DMS79 (cell line): Measurements from ENCODE around the gene TGFBR2.

Source experiments
- DNase-seq: peaks from one replicate; lab custom pipeline; 2025; lab: John Stamatoyannopoulos, UW

The TGFBR2 gene

DNA sequence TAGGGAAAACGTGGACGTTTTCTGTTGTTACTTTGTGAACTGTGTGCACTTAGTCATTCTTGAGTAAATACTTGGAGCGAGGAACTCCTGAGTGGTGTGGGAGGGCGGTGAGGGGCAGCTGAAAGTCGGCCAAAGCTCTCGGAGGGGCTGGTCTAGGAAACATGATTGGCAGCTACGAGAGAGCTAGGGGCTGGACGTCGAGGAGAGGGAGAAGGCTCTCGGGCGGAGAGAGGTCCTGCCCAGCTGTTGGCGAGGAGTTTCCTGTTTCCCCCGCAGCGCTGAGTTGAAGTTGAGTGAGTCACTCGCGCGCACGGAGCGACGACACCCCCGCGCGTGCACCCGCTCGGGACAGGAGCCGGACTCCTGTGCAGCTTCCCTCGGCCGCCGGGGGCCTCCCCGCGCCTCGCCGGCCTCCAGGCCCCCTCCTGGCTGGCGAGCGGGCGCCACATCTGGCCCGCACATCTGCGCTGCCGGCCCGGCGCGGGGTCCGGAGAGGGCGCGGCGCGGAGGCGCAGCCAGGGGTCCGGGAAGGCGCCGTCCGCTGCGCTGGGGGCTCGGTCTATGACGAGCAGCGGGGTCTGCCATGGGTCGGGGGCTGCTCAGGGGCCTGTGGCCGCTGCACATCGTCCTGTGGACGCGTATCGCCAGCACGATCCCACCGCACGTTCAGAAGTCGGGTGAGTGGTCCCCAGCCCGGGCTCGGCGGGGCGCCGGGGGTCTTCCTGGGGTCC is at the start of gene TGFBR2:
Gene TGFBR2, plus strand, starts transcription at position 301 of the 731 bp plus-strand sequence. Its CDS starts 283 bp downstream, at position 584.
- DNase-seq: peak; percentile 39

DNA sequence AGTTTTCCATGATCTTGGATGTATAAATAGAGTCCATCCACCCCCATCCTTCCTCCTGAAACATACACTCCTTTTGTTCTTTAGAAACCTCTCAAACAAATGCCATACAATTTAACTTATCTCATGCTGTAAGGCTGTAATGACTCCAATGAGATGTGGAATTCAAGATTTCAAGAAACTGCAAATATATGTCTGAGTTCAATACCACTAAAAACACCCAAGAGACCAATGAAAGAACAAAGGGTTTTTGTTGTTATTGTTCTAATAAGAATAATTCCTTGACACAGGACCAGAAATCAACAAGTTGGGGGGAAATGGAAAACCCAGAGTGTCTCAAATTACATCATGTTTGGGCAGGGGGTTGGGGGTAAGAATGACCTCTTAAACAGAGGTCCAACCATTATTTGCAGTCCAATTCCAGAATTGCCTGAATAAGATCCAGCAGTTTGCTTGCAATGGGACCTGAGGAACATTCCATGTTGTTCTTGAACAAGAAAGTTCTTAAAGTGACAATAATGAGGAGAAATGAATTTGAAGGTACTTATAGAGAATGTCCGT is 48.6 kb upstream of the TGFBR2 start:
- DNase-seq: no peak

DNA sequence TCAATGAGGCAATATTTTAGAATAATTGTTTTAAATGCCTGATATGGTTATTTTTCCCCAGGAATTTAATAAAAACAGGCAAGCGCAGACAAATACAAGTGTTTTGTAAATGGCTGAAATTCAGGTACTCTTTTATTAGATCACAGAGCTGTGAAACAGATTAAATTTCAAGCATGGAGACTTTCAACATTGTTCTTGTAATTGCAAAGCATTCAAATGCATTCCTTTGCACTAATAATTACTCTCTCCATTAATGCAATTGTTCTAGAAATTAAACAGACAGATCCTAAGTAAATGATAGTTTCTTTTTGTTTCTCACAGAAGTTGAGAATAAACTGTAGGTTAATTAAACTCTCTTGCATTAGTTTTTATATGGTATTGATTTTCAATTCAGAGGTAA is 42.4 kb upstream of the TGFBR2 start:
- no peak for DNase-seq

DNA sequence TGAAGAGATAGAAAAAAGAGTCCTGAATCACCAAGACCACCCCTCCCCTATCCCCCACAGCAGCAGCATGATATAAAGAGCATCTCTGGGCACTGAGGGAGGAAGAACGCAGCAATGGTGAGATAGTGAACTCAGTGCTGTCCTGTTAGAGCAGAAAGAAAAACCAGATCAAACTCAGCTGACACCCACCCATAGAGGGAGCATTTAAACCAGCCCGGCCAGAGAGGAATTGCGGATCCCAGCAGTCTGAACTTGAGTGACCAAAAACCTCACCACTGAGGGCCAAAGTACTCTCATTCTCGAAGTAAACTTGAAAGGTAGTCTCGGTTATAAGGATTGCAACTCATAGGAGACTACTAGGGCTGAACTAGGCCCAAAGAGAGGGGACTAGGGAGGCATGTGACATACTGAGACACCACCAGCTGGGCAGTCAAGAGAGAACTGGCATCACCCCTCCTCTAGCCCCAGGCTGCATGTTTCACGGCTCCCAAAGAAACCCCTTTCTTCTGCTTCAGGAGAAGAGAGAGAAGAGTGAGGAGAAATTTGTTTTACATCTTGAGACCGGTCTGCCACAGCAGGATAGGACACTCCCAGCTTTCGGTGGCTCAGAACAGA is 39.2 kb upstream of the TGFBR2 start:
- DNase-seq: no peak

DNA sequence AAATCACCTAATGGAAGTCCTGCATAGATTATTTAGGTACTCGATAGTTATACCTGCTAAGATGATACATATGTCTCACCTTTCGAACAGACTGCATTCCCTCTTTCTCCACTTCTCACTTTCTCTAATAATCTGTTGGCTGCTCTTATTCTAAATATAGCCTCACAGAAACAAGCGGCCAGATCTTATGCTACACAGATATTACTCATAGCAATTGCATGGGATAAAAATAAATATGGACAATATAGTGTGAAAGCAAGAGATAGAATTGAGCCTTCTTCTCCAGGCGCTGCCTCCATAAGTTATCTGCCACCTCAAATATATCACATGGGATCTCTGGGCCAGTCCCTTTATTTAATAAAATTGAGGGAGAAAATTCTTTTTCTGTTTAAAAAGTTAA is 29.5 kb upstream of the TGFBR2 start:
- DNase-seq: no peak

DNA sequence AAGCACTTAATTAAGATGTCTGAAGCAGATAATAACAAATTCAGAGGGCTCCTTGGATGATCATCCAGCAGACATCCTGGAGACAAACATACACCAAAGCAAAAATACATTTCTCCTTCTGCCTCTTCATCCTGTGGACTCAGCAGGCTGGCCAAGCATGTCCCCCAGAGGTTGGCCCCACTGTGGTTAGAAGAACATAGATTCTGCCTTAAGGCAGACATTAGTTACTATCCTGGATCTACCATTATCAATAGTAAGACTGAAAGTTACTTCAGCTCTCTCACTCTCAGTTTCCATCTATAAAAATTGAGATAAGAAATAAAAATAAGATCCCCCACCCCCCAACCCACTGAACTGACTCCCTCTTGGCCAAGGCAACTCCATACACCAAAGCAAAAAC is 28.6 kb upstream of the TGFBR2 start:
- DNase-seq: no peak

DNA sequence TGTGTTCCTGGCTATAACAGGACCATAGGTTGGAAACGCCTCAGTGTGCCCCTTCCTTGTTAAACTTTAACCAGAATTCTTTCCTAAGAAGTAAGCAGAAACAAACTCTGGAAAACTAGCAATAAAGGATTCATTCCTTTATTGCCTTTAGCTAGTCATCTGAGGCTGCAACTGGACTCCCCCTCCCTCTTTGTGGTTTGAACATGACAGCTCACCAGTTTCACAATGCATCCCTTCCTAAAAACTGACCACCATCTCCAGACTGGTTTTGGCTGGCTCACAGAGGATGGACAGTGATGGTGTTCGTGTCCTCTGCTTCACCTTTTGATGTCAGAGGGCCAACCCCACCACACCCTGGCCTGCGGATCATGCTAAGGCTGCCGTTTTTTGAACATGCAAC is 27.9 kb upstream of the TGFBR2 start:
- DNase-seq: no peak

DNA sequence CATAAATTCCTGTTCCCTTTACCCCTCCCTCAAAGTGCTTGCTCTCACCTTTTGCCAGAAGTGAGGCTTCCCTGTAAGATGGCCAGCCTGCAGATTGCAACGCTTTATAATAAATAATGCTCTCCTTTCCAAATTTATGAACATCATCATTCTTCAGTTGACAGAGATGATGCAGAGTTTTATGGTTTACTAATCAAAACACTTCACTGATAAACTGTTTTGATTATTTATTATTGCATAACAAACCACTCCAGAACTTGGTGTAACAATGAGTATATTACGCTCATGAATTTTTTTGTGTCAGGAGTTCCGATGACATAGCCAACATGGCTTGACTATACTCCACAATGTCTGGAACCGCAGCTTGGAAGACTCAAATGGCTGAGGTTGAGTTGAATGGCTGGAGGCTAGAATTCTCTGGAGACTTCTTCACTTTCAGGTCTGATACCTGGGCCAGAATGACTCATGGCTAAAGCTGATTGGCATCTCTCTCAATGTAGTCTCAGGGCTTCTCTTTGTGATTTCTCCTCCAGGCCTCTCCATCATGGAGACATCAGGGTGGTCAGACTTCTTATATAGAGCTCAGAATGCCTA is 27.3 kb upstream of the TGFBR2 start:
- no peak for DNase-seq

DNA sequence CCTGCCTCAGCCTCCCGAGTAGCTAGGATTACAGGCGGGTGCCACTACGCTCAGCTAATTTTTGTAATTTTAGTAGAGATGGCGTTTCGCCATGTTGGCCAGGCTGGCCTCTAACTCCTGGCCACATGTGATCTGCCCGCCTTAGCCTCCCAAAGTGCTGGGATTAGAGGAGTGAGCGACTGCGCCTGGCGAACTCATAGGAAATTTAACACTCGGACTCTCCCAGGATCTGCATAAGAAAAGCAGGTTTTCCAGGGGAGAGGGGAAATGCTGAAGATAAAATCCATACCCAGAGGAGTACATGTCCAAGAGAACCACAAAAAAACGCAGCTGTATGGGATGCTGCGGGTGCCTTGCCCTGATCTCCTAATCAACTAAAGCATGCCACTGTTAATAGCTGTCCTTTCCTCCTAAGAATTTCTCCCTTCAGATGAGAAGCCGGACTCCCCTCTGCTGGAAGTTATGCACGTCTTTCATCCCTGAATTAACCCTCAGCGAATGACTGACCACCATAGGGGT is 25.3 kb upstream of the TGFBR2 start:
- DNase-seq: no peak

DNA sequence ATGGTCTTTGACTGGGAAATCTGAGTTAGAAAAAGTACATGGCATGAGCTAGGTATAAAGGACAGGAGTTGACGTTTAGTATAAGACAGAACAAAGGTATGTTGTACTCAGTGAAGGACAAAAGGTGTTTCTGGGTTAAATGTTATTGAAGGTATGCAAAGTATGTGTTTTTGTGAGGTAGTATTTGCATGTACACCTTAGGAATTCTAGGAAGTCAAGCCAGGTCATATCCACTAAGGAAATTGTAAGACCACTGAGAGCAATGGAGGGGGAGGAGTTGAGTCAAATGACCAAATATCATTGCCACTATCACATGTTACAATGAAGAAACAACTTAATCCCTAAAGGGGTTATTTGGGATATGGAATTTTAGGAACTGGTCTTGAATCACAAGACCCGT is 24.4 kb upstream of the TGFBR2 start:
- no peak for DNase-seq

DNA sequence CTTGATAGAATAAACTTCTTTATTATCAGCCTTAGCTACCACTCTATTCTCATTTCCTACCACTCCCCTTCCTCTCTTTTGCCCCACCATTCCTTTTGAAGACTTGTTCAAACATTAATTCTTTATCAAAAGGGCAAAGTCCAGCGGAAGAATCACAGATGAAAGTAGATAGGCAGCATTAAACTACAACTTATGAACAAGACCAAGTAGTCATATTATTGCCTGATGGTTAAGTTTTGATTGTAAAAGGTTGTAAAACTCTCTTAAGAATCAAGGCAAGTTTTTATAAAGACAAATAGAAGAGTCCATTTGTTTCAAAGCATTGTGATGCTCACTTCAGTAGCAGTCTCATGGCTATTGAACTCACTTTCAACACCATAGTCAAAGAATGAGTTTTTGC is 22.4 kb upstream of the TGFBR2 start:
- DNase-seq: no peak

DNA sequence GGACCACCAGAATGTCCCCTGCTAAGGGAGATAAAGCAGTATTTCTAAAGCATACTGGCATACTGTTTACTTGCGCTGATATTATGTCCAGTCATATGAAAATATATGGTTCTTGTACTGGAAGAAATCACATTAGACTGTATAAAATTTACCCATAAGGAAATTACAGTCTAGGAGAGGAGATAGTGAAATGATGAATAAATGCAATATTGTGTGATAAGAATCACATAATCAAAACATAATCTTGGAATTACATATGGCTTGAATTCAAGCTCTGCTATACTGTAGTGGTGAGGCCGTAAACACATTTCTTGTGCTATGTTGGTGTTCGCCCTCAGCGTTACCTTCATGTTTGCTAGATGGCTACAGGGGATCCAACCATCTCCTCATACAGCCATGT is 20.7 kb upstream of the TGFBR2 start:
- no peak for DNase-seq

DNA sequence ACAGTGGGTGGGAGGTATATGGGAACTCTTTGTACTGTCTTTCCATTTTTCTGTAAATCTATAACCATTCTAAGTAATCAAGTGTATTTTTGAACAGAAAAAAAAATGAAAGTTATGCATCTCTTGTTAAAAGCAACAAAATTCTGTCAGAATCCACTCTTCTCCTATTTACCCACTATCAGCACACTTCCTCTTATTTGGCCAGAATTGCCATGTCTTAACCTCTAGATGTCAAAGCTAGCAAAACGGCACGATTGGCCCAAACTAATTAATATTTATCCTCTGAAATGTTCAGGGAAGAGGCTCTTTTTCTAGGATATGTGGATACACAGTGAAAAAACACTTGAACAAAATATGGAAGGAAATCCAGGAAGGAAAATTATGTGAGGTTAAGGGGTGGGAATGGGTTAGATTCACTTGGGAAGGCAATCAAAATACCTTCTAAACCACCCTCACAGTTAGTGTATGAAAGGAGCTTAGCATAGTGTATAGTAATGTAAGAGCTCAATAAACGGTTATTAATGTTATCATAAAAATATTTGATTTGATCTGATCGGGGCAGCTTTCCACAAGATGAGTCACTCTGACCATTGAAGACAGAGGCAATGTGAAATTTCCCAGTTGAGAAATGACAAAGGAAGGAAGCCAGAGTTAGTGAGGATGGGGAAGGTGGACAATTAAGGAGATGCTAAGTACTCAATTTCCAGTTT is 20.1 kb upstream of the TGFBR2 start:
- DNase-seq: no peak

DNA sequence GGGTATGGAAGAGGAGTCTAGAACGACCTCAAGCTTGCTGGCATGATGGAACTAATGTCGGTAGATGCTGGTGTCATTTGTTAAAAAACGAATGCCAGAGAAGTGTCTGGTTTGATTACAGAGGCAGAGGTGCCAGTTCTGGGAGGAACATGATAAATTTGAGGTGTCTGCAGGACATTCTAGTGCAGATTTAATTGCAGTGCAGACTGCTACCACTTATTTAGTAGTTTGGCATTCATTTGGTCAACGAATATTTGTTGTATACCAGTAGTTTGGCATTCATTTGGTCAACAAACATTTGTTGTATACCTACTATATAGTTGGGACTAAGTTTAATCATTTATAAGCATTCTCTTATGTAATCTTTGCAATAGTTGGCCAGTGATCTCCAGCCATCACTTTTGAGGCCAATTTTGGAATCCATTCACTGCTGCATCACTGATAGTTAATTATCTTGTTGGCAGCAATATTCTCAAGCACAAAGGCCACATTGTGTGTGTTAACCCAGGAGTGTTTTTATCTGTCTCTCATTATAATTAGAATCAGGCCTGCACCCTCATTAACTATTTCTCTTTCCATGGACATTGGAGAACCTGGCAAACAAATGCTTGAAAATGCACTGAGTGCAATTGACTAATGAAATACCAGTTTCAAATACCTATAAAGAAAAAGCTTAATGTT is 19.5 kb upstream of the TGFBR2 start:
- DNase-seq: no peak

DNA sequence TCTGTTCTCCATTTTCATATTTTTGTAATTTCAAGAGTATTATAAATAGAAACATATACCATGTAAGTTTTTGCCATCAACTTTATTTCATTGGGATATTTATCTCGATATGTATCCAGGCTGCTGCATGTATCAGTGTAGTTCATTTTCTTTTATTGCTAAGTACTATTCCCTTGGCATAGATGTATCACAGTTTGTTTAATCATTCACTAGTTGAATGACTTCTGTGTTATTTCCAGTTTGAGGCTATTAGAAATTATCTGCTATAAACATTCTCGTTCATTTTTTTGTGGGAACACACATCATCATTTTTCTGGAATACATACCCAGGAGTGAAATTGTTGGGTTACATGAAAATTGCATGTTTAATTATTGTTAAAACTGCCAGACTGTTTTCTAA is 18.5 kb upstream of the TGFBR2 start:
- no peak for DNase-seq

DNA sequence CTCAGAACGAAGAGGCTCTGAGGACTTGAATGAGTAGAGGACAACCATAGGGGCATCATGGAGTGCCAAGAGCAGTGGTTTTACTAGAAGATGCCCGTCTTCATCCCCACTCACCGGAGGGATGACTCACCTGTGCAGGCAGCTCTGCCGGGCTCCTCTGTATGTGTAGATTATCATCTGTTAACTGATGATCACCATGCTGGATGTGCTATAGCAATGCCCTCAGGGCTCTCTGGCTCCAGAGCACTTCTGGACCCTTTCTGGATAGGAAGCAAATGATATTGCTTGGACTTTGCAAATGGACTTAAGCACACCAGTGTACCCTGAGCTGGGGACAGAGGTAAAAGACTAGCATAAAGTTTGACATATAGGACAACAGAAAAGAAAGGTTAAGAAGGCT is 10.2 kb upstream of the TGFBR2 start:
- no peak for DNase-seq

DNA sequence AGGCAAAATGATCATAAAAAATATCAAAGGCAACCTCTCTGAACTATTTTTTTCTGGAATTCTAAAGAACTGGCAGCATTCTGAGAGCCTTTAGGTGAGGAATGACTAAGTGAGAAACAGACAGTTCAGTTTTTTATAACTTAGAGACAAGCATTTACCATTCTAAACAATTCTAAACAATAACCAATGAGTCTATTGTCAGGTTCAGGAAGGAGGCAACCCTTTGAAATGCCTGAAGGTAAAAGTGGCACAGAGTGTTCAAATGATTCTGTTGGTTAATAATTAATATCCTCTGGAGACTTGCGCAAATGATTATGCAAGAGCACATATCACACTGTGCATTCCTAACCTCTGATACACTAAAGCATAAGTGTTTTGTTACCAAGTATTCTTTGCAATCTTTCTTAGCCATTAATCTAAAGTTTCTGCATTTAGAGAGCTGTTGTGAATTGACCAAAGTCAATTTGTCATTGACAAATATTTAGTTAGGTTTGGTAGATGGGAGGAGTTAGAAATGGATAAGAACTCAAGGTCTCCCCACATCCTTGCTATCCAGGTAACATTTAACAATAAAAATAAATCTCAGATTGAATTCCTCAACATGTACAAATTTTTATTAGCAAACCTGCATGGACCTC is 9.2 kb upstream of the TGFBR2 start:
- no peak for DNase-seq

DNA sequence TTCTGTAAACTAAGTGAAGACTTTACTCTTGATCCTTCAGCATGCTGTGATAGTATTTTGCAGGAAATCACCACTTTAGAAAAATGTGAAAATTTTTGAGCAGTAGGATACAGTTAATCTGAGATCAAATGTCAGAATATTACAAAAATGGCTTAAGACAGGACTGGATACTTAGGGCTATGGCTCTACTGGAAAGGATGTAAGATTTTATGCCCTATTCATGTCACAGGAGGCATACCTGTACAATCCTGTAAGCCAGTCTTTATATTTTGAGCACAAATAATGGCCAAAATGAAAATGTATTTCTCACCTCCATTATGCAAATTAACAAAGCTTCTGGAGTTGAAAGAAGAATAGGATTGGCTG is 8.6 kb upstream of the TGFBR2 start:
- no peak for DNase-seq

DNA sequence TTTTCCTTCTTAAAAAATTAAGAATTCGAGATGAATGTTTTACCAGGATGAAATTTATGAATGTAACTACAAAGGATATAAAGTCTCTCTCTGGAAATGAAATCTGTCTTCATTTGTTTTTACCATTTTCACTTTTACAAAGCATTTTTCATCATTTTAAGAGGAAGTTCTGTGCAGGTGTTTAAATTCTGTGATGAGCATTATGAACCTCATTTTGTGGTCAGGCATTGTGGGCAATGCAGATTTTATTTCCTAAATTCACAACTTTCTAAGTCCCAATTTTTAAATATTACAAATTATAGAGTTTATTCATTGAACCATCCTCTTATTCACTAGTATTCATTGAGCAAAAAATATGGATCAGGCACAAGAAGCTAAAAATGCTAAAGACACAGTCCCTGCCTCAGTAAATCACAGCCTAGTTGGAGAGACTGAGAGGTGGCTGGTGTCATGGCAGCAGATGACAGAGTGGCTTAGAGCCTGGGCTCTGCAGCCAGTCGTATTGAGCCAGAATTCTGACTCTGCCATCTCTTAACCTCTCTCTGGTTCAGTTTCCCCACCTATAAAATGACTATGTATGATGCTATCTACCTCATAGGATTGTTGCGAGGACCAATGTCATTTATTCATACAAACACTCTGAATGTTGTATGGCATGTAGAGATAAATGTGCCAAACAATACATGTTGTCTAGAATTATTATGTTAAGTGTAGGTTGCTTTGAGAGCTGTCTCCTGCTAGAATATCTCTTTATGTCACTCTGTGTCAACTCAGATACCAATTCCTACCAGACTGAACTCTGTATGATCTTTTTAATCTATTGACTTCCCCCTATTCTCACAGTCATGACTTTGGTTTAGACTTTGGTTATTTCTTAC is 7.5 kb upstream of the TGFBR2 start:
- no peak for DNase-seq

DNA sequence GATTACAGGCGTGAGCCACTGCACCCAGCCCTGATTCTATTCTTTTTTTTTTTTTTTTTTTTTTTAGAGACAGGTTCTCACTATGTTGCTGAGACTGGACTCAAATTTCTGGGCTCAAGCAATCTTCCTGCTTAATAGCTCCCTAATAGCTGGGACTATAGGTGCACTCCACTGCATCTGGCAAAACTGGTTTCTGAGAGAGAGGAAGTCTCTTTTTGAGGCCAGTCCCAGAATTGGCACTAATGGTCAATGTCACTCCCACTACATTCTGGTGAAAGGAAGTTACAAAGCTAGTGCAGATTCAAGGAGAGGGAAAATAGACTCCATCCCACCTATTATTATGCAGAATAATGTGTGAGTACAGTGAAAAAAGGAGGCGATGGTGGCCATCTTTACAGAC is 5.8 kb upstream of the TGFBR2 start:
- no peak for DNase-seq
